Progenitor cell of endocrine pancreas (in vitro differentiated cells): ENCODE data around the gene PRUNE1. TPM values are rescaled to one million over a fixed set of nuclear protein-coding genes. Genes with fewer than 3 reads are reported as not detected.
A peak's percentile ranks its signal among the peaks of the same experiment; 100 is the strongest.

Experiments
- DNase-seq: peaks from one replicate; pipeline ENCODE4 v3.0.0; 2021; ENCODE audit warnings: low spot score; ENCODE audit not compliant: unreplicated experiment
- H3K27ac Mint-ChIP-seq: 2 replicates; pipeline ENCODE4 v1.8.0; 2021; ENCODE audit warnings: mild to moderate bottlenecking, moderate library complexity, mixed read lengths
- H3K27me3 Mint-ChIP-seq: 2 replicates; pipeline ENCODE4 v1.8.0; 2021; ENCODE audit warnings: mixed read lengths
- H3K36me3 Mint-ChIP-seq: 2 replicates; pipeline ENCODE4 v1.8.0; 2022; ENCODE audit warnings: mixed read lengths; ENCODE audit not compliant: insufficient read depth
- H3K4me1 Mint-ChIP-seq: 2 replicates; pipeline ENCODE4 v1.8.0; 2021; ENCODE audit warnings: low read depth, mixed read lengths
- H3K4me3 Mint-ChIP-seq: 2 replicates; pipeline ENCODE4 v1.8.0; 2021; ENCODE audit warnings: low read depth, mild to moderate bottlenecking, moderate library complexity, mixed read lengths
- H3K9me3 Mint-ChIP-seq: 2 replicates; pipeline ENCODE4 v1.8.0; 2021; ENCODE audit warnings: low read depth, mixed read lengths
- CTCF ChIP-seq: fragments of 200-600 bp; sonication (generic); IDR thresholded peaks from one replicate; pipeline ENCODE4 v1.5.0; 2021; ENCODE audit warnings: antibody characterized with exemption, mild to moderate bottlenecking; ENCODE audit not compliant: unreplicated experiment
- total RNA-seq: library from RNA; stranded (reverse); gene quantifications from 2 replicates; pipeline ENCODE4 v1.2.1, GENCODE V29; 2021

Gene PRUNE1
- total RNA-seq, 1 donor from 2014 or later, result 24.4 TPM

- no peak overlapping the region for H3K4me3 Mint-ChIP-seq
- peaks cover 4% of the 10 kb centered on the region for H3K4me1 Mint-ChIP-seq
- no peaks in the 10 kb centered on the region for H3K36me3 Mint-ChIP-seq
- H3K27me3 Mint-ChIP-seq, result no peaks in the 10 kb centered on the region
- no peak for TF ChIP-seq CTCF
- no peak overlapping the region for H3K27ac Mint-ChIP-seq
- no peak for DNase-seq
- no peaks in the 10 kb centered on the region for H3K9me3 Mint-ChIP-seq
Observed at GRCh38 chr1:150987924-150988323, 20.3 kb upstream of the PRUNE1 start.

- DNase-seq, result no peak
- Mint-ChIP-seq H3K27me3 (no peaks in the 10 kb centered on the region), H3K36me3 (peaks cover 5% of the 10 kb centered on the region), H3K4me1 (no peaks in the 10 kb centered on the region), H3K9me3 (no peaks in the 10 kb centered on the region), H3K27ac (no peak overlapping the region), H3K4me3 (no peak overlapping the region)
- TF ChIP-seq CTCF, result no peak
Observed at GRCh38 chr1:150992626-150993025, 15.6 kb upstream of the PRUNE1 start.

GRCh38 chr1:150994248-150994647 lies 14.0 kb upstream of the PRUNE1 start:
- DNase-seq, result no peak
- no peak for TF ChIP-seq CTCF

GRCh38 chr1:150995460-150995859 lies 12.8 kb upstream of the PRUNE1 start:
- H3K9me3 Mint-ChIP-seq, result no peaks in the 10 kb centered on the region
- no peaks in the 10 kb centered on the region for H3K4me1 Mint-ChIP-seq
- H3K27me3 Mint-ChIP-seq, result no peaks in the 10 kb centered on the region
- no peak overlapping the region for H3K27ac Mint-ChIP-seq
- H3K4me3 Mint-ChIP-seq, result no peak overlapping the region
- TF ChIP-seq CTCF, result no peak
- H3K36me3 Mint-ChIP-seq, result peaks cover 6% of the 10 kb centered on the region
- DNase-seq, result no peak

More at GRCh38 chr1:150994248-150994647, 14.0 kb upstream of the PRUNE1 start:
- Mint-ChIP-seq H3K36me3 (peaks cover 5% of the 10 kb centered on the region), H3K4me3 (no peak overlapping the region), H3K4me1 (no peaks in the 10 kb centered on the region), H3K9me3 (no peaks in the 10 kb centered on the region), H3K27ac (no peak overlapping the region), H3K27me3 (no peaks in the 10 kb centered on the region)

GRCh38 chr1:150995896-150996295 lies 12.4 kb upstream of the PRUNE1 start:
- Mint-ChIP-seq H3K4me3 (no peak overlapping the region), H3K36me3 (peaks cover 8% of the 10 kb centered on the region), H3K9me3 (no peaks in the 10 kb centered on the region), H3K27me3 (no peaks in the 10 kb centered on the region), H3K27ac (no peak overlapping the region), H3K4me1 (no peaks in the 10 kb centered on the region)
- TF ChIP-seq CTCF, result peak; percentile 86
- no peak for DNase-seq
